ENCODE measurements around the gene PRKCA.
"Not testable (repeated sequence)": the region's sequence is repeated elsewhere in the genome, so short reads cannot be mapped to it uniquely, and the experiment has no call there.

Gene PRKCA

GRCh38 chr17:66487121-66487520, 184.7 kb downstream of the PRKCA start:
- Histone ChIP-seq H3K27ac (ENCODE audit: low read length) (no peak overlapping the region), H2AFZ (ENCODE audit: low read depth, low read length) (no peak overlapping the region), H4K20me1 (ENCODE audit: insufficient read depth, low read length) (no peaks in the 10 kb centered on the region), H3K4me3 (ENCODE audit: low read length) (no peak overlapping the region), H3K9me3 (ENCODE audit: insufficient read depth, low read length) (no peaks in the 10 kb centered on the region), H3K4me2 (ENCODE audit: low read length) (no peak overlapping the region), H3K4me1 (ENCODE audit: low read length) (peaks cover 7% of the 10 kb centered on the region), H3K9ac (ENCODE audit: low read length) (no peak overlapping the region), H3K27me3 (ENCODE audit: low read depth, low read length) (peaks cover 11% of the 10 kb centered on the region; the same call in 1 of the 2 replicates), H3K79me2 (ENCODE audit: low read length) (no peaks in the 10 kb centered on the region), H3K36me3 (replicated peaks; ENCODE audit: low read depth, low read length) (no peaks in the 10 kb centered on the region)
- TF ChIP-seq CTCF (IDR thresholded peaks at IDR 0.05; ENCODE audit: low read depth, low read length) (no peak), EZH2phosphoT487 (IDR thresholded peaks at IDR 0.05; ENCODE audit: low read depth) (no peak)

DNA sequence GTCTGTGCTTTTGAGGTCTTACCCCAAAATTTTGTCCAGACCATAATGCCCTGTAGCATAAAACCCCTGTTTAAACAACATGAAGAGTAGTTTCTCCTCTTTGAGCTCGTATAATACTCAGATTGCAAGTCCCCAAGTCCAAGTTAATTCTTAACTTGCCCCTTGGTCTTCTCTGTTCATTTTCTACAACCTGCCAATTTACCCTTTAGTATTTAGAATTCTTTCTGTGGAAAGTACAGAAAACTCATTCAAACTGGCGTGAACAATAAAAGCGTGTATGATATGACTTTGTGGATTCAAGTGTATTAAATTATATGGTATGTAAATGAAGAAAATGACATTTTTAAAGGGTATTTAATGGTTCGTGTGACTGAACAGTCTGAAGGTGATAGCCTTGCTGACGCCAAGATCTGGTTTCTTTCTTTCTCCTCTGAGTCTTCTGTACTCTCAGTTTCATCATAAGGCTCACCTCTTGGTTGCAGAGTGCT, 185.6 kb downstream of the PRKCA start:
- no peaks in the 10 kb centered on the region for H3K36me3 ChIP-seq (replicated peaks; ENCODE audit: low read depth, low read length)
- no peak overlapping the region for H3K4me3 ChIP-seq (ENCODE audit: low read length)
- H4K20me1 ChIP-seq (ENCODE audit: insufficient read depth, low read length), result no peaks in the 10 kb centered on the region
- no peak overlapping the region for H3K9ac ChIP-seq (ENCODE audit: low read length)
- TF ChIP-seq CTCF (IDR thresholded peaks at IDR 0.05; ENCODE audit: low read depth, low read length), result no peak
- no peak for TF ChIP-seq EZH2phosphoT487 (IDR thresholded peaks at IDR 0.05; ENCODE audit: low read depth)
- H3K27me3 ChIP-seq (ENCODE audit: low read depth, low read length), result peaks cover 11% of the 10 kb centered on the region; the same call in 1 of the 2 replicates
- no peak overlapping the region for H3K4me2 ChIP-seq (ENCODE audit: low read length)
- peaks cover 7% of the 10 kb centered on the region for H3K4me1 ChIP-seq (ENCODE audit: low read length)
- H3K27ac ChIP-seq (ENCODE audit: low read length), result no peak overlapping the region
- no peak overlapping the region for H2AFZ ChIP-seq (ENCODE audit: low read depth, low read length)
- H3K79me2 ChIP-seq (ENCODE audit: low read length), result no peaks in the 10 kb centered on the region
- H3K9me3 ChIP-seq (ENCODE audit: insufficient read depth, low read length), result no peaks in the 10 kb centered on the region

- Histone ChIP-seq H2AFZ (ENCODE audit: low read depth, low read length) (no peak overlapping the region), H3K4me2 (ENCODE audit: low read length) (no peak overlapping the region), H3K4me1 (ENCODE audit: low read length) (peaks cover 4% of the 10 kb centered on the region), H3K4me3 (ENCODE audit: low read length) (no peak overlapping the region), H3K27me3 (ENCODE audit: low read depth, low read length) (peaks cover 11% of the 10 kb centered on the region; the same call in 1 of the 2 replicates), H3K9me3 (ENCODE audit: insufficient read depth, low read length) (no peaks in the 10 kb centered on the region), H4K20me1 (ENCODE audit: insufficient read depth, low read length) (no peaks in the 10 kb centered on the region), H3K27ac (ENCODE audit: low read length) (no peak overlapping the region), H3K9ac (ENCODE audit: low read length) (no peak overlapping the region), H3K36me3 (replicated peaks; ENCODE audit: low read depth, low read length) (no peaks in the 10 kb centered on the region), H3K79me2 (ENCODE audit: low read length) (no peaks in the 10 kb centered on the region)
- no peak for TF ChIP-seq EZH2phosphoT487 (IDR thresholded peaks at IDR 0.05; ENCODE audit: low read depth)
- TF ChIP-seq CTCF (IDR thresholded peaks at IDR 0.05; ENCODE audit: low read depth, low read length), result no peak
Measured at GRCh38 chr17:66488864-66489263, 186.5 kb downstream of the PRKCA start.

- not testable (repeated sequence) for H3K9ac ChIP-seq (ENCODE audit: low read length); H3K79me2 ChIP-seq (ENCODE audit: low read length); H3K4me3 ChIP-seq (ENCODE audit: low read length); H3K4me1 ChIP-seq (ENCODE audit: low read length); H3K4me2 ChIP-seq (ENCODE audit: low read length); H4K20me1 ChIP-seq (ENCODE audit: insufficient read depth, low read length); H3K27ac ChIP-seq (ENCODE audit: low read length); H3K36me3 ChIP-seq (replicated peaks; ENCODE audit: low read depth, low read length); H3K9me3 ChIP-seq (ENCODE audit: insufficient read depth, low read length); H2AFZ ChIP-seq (ENCODE audit: low read depth, low read length)
- H3K27me3 ChIP-seq (ENCODE audit: low read depth, low read length), result peaks cover 11% of the 10 kb centered on the region; the same call in 1 of the 2 replicates
Measured at GRCh38 chr17:66489576-66489975, 187.2 kb downstream of the PRKCA start.
